Measurements from ENCODE around the gene REV3L.
"Not testable (repeated sequence)": the region's sequence is repeated elsewhere in the genome, so short reads cannot be mapped to it uniquely, and the experiment has no call there.

Gene REV3L

GRCh38 chr6:111482959-111483735 is at the start of gene REV3L:
Gene REV3L (minus strand): TSS chr6:111483218. CDS start chr6:111482888, 330 bp downstream.
- DNase-seq = peak; percentile 94

DNA sequence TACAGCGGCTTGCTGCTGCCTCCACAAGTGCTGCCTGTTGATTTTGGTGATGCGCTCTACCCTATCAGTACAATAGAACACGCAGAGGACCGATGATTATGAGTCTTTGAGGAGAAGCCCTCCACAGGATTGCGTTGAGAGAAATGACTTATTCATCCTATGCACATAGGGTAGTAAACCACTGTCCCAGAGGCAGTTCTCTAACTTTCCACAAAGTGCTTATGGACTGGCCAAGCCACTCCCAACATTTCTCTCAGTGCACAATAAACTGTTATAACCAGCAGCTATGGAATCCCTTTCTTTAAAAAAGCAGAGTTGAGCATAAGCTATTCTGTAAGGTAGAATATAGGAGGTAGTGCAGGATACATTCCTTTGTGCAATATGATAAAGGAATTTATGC is 48.2 kb upstream of the REV3L start:
- no peak for DNase-seq

DNA sequence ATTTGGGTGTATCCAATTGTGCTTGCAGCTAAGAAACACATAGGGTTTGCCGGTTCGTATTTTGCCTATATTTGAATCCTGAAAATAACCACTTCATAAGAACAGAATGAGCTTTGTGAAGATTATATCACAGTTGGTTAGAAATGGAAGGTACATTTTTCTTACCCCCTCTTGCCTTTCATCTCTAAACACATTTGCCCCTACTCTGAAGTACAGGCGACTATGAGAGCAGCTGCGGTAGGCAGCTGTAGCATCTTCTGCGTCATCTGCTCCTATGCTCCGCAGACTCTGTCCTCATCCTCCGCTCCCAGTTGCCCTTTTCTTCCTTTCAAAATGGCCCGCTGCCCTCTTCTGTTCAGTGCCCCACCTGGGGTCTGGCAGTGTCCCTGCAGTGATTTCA is 47.6 kb upstream of the REV3L start:
- DNase-seq = no peak

DNA sequence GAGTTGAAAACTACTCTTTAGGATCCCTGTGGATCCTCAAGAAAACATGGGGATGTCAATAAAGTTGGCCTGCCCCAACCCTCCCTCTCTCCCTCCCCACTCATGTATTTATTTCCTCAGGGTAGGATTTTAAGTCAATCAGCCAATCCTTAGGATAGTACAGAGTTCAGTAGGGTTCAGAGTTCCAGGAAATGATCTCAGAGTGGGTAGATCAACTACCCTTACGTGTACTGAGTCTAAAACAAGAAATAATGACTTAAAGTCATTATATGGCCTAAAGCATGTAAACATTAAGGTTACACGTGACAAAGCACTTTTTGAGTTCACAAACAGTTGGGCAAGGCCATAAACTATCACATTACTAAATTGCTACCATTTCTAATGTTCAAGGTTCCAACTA is 47.2 kb upstream of the REV3L start:
- DNase-seq = no peak

DNA sequence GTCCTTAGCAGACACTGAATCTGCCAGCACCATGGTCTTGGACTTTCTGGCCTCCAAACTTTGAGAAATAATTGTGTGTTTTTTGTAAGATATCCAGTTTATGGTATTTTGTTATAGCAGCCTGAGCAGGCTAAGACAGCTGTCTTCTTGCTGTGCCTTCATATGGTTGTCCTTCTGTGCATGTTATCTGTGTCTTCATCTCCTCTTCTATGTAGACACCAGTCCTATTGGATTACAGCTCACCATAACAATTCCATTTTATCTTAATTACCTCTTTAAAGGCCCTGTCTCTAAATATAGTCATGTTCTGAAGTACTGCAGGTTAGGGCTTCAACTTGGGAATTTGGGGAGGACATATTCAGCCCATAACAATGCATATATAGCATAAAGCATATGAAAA is 44.3 kb upstream of the REV3L start:
- no peak for DNase-seq

DNA sequence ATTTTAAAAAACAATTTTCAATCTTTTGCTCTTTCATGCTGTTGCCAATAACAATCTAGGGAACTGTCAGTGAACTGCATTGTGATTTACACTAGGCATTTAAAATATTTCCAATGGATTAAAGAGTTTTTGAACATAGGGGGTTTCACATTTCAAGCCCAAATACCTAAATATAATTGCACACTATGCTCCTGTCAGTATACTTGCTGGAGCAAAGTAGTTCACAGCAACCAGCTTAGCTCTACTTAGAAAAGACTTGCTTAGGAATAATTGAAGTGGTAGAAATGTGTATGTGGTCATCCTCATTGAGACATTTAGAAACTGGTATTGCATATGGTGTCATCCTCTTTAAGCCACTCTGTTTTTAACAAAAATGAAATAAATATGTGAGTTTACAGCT is 41.7 kb upstream of the REV3L start:
- DNase-seq = no peak

GRCh38 chr6:111524252-111524651 is 41.2 kb upstream of the REV3L start:
- no peak for DNase-seq

GRCh38 chr6:111523484-111524167 is 40.6 kb upstream of the REV3L start:
- DNase-seq = no peak

DNA sequence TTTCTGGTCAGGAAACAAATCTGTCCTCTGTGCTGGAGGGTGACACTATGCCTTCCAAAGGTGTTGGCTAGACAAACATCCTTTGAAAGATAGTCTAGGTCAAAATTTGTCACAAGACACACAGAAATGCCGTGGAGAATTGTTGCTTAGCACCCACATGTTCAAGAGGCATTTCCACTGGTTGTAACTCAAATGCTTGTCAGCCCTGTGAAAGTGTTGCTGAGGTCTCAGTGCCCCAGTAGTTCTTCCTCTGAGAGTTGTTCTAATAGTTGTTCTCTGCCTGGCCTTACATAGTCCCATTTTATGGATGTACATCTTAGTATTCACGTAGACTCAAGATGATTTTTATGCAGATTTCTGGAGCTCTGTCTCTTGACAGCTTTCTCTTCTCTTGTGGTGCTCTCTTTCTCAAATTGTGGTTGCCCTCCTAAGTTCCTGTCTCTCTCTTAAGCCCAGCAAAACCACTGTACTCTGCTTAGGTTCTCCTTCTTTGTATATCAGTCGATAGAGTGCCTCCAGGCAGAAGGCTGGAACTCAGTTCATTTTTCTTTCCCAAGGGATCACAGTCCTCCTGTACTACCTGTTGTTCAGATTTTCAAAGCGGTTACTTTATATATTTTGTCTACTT is 39.5 kb upstream of the REV3L start:
- no peak for DNase-seq

- DNase-seq = no peak
Measured at GRCh38 chr6:111521497-111522270, 38.7 kb upstream of the REV3L start.

DNA sequence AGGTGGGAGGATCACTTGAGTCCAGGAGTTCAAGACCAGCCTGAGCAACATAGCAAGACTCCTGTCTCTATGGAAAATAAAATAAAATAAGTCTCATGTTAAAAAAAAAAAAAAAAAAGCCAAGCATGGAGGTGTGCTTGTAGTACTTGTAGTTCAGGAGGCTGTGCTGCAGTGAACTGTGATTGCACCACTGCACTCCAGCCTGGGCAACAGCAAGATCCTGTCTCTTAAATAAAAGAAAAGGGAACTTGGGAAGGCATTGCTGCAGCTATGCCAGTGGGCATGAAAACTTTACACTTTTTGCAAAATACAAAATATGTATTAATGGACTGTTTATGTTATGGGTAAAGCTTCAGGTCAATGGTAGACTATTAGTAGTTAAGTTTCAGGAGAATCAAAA is 37.5 kb upstream of the REV3L start:
- no peak for DNase-seq

GRCh38 chr6:111517965-111518364 is 34.9 kb upstream of the REV3L start:
- no peak for DNase-seq

DNA sequence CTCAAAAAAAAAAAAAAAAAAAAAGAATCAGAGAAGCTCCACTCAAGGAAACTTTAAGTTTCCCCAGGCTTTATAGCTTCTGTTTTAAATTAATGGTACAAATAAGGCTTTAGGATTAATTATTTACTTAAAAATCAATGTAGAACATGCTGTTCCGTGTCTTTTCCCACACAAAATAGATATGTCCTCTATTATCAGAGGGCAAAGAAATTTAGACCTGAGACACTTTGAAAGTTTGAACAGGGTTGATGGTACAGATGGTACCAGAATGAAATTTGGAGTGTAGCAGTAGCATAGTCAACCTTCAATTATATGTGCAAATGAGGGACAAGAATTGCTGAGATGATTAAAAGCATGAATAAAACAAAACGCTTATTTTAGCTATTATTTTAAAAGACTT is 32.2 kb upstream of the REV3L start:
- no peak for DNase-seq

- not testable (repeated sequence) for DNase-seq
Measured at GRCh38 chr6:111514531-111514930, 31.5 kb upstream of the REV3L start.

DNA sequence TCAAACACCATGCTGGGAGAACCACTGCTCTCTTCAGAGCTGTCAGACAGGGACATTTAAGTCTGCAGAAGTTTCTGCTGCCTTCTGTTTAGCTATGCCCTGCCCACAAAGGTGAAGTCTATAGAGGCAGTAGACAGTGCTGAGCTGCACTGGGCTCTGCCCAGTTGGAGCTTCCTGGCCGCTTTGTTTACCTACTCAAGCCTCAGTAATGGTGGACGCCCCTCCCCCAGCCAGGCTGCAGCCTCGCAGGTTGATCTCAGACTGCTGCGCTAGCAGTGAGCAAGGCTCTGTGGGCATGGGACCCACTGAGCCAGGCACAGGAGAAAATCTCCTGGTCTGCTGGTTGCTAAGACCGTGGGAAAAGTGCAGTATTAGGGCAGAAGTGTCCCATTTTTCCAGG is 24.2 kb upstream of the REV3L start:
- not testable (repeated sequence) for DNase-seq

GRCh38 chr6:111505498-111505897 is 22.5 kb upstream of the REV3L start:
- DNase-seq = not testable (repeated sequence)

DNA sequence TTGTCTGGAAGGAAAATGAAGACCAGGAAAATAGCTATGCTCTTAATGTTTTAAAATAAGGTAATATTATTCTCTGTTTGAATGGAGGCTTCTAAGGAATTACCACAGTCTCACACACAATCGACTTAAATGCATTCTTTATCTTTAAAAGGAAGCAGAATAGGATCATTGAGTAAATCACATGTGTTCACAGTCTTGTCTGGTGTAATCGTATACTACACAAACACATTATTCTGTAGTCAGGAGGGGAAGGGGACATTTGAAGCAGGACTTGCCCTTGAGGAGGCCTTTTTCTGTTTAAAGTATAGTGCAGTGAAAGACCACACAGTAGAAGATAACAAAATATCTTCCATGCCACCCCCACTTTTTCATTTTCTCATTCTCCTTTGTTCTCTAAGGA is 20.6 kb upstream of the REV3L start:
- no peak for DNase-seq

DNA sequence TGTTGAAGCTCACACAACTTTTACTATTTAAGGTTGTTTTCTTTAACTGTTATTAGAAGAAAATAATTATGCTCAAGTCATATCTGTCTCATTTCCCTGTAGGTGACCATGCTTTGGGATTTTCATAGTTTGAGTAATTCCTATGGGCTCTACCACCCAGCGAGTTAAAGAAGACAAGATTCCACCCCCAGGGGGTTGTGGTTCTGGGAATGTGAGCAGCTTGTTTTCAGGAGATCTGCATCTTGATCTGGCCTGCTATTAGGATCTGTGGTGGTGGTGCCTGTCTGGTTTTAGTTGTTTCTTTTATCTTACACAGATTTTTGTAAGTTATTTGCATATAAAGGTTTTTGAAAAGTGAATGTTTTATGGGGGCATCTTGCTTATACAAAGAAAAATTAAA is 20.2 kb upstream of the REV3L start:
- DNase-seq = no peak

- no peak for DNase-seq
Measured at GRCh38 chr6:111502154-111502553, 19.1 kb upstream of the REV3L start.

GRCh38 chr6:111499269-111499793 is 16.3 kb upstream of the REV3L start:
- DNase-seq = no peak

DNA sequence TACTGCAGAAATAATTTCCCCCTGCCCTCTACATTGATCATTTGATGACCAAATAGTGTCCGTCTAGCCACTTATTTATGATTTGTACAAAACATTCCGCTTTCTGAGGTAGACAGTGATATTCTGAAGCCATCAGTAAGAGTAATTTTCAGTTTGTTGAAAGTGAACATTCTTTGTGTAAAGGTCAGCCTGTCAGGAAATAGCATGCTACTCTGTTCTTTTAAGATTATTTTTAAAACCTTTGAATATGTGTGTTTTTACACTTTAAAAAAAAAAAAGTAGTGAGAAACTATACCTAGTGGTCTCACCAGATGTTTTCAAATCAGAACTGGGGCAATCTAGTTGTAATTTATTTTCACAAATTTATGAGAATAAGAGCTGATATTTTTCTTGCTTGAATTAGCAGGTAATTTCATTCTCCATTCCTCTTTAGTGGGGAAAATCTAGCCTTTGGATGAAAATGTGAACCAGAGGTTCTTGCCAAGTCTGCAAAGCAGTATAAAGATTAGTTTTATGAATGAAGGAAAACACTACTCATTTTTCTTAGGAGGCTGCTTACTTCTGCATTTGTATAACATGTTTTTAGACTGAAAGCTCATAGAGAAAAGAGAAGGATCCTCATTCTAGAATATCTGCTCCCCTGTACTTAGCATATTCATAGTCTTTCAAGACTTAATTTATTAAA is 12.1 kb upstream of the REV3L start:
- no peak for DNase-seq

DNA sequence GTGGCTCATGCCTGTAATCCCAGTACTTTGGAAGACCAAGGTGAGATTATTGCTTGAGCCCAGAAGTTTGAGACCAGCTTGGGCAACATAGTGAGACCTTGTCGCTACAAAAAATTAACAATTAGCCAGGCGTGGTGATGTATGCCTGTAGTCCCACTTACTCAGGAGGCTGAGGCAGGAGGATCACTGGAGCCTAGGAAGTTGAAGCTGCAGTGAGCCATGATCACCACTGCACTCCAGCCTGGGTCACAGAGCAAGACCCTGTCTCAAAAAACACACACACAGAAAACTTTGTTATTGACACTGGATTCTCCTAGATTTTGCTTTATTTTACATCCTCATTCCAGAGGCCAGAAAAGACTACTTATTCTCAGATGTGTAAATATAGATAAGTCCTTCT is 9.5 kb upstream of the REV3L start:
- DNase-seq = no peak
